ENCODE results near the gene ZFP69B.
"Not testable (repeated sequence)": the region's sequence is repeated elsewhere in the genome, so short reads cannot be mapped to it uniquely, and the experiment has no call there.

The ZFP69B gene

DNA sequence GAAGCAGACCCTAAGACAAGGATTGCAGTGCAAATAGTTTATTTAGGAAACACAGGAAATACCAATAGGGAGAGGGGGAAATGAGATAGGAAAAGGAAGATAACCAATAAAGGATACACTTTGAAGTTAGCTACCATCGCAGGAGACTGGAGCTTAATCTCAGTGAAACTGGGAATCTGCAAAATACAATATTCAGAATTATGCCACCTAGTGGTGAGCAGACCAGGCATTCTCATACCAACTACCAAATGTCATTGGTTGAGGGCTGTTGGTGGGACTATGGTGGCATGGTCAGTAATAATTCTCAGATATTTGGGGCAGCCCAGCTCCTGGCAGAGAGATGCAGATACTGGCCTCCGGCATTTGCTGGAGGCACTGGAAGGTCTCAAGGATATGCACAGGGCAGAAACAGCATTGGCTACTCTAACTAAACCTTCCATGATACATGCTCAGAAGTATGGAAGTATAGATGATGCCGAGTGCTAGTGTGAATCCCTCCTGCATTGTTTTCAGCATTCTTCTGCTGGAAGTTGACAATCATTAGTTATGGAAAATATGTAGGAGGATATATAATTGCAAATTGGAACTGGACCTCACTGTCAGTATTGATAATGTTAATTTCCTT lies 11.8 kb upstream of the ZFP69B start:
- peak; percentile 85 for DNase-seq

DNA sequence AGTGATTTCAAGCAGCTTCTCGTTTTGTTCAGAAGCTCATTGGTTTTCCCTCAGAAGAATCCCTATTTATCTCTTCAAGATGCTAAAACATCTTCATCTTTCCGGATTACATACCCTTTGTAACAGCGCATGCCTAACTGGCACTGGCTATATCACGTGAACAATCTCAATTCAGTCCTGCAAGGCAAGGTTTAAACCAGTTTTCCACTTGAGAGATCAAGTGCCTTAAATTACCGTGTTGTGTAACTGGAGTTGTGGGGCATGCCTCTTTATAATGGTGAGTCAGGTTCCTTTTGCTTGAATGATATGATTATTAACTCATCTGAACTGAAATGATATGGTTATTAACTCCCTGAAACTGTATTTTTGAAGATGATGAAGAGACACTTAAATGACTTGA lies 11.0 kb upstream of the ZFP69B start:
- peak; percentile 86 for DNase-seq

DNA sequence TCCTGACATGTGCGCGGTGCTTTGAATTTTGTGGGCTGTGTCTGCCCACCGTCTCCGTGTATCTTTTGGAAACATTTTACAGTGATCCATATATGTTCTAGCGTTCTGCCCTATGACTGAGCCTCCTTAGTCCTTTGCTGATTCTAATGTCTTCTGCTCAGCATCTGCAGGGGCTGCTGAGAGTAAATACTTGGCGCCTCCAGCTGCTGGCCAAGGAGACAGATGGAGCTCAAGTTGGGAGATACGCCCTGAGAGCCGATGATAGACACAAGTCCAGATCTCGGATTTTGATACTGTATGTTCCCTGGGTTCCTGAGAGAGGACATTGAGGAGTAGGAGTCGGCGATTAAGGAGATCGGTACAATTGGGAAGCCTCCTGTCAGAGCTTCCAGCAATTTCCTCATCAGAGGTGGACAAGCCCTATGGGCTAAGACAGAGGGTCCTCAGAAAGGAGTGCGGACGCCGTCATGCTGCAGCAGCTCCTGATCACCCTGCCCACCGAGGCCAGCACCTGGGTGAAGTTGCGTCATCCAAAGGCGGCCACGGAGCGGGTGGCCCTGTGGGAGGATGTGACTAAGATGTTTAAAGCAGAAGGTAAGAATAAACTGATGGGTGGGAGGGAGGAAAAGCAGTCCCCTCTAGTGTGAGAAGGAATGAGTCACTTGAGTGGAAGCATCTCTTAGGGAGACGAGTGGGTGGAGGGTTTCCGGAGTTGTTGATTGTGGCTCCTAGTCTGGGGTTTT lies 390 bp downstream of the ZFP69B start:
- DNase-seq, result peak; percentile 98

DNA sequence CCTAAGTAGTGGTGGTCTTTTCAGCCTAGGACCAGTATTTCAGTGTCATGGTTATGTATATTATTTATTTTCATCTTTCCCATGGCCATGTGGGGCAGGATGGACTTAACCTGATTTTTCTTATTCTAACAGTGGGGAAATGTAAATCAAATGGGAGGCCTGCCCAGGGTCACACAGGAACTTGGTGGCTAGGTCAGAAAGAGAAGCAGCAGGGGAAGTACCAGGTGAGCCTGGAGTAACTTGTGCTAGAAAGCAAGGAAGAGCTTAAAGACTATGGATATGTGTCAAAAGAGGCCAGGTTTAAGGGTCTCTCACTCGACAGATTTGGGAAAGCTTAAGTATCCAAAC lies 936 bp downstream of the ZFP69B start:
- DNase-seq, result no peak

DNA sequence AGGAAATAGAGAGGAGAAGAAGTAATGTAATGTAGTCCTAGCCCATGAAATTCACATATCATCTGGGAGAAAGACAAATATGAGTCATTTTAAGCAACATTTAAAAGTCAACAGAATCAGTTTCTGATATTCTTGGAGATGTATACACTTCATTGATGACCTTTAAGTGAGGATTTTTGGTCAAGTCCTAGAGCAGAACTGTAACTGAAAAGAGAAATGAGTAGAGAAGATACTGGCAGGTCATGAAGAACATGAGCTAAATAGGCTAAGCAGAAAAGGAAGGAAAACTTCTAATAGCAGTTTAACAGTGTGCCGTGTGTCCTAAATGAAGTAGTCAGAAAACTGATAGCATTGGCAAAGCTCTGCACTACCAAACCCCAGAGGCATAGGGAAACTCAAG lies 4.6 kb downstream of the ZFP69B start:
- no peak for DNase-seq

DNA sequence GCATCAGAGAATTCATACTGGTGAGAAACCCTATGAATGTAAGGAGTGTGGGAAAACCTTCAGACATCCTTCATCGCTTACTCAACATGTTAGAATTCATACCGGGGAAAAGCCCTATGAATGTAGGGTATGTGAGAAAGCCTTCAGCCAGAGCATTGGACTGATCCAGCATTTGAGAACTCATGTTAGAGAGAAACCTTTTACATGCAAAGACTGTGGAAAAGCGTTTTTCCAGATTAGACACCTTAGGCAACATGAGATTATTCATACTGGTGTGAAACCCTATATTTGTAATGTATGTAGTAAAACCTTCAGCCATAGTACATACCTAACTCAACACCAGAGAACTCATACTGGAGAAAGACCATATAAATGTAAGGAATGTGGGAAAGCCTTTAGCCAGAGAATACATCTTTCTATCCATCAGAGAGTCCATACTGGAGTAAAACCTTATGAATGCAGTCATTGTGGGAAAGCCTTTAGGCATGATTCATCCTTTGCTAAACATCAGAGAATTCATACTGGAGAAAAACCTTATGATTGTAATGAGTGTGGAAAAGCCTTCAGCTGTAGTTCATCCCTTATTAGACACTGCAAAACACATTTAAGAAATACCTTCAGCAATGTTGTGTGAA lies 12.8 kb downstream of the ZFP69B start:
- DNase-seq, result peak; percentile 91

DNA sequence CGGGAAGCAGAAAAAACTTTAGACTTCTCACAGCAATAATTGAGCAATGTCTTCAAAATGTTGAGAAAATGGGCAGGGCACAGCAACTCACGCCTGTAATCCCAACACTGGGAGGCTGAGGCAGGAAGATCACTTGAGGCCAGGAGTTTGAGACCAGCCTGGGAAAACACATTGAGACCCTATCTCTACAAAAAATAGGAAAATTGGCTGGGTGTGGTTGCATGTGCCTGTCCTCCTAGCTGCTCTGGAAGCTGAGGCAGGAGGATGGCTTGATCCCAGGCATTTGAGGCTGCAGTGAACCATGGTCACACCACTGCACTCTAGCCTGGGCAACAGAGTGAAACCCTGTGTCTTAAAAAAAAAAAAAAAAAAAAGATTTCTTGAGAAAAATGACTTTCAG lies 19.1 kb downstream of the ZFP69B start:
- no peak for DNase-seq

DNA sequence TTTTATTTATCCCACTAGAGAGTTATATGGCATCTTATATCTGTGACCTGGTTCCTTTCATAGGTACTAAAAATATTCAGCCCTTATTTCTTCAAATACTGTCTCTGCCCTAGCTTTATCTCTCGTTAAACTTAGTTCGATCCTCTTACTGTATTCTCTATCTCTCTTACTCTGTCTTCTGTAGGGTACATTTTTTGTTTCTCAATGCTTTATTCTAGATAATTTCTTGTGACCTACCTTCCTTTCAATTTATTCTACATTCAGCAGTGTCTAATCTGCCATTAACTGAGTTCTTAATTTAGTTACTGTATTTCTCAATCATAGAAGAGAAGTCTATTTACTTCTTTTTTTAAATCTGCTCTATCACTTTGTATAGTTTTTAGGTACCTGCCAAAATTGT lies 25.0 kb downstream of the ZFP69B start:
- no peak for DNase-seq

DNA sequence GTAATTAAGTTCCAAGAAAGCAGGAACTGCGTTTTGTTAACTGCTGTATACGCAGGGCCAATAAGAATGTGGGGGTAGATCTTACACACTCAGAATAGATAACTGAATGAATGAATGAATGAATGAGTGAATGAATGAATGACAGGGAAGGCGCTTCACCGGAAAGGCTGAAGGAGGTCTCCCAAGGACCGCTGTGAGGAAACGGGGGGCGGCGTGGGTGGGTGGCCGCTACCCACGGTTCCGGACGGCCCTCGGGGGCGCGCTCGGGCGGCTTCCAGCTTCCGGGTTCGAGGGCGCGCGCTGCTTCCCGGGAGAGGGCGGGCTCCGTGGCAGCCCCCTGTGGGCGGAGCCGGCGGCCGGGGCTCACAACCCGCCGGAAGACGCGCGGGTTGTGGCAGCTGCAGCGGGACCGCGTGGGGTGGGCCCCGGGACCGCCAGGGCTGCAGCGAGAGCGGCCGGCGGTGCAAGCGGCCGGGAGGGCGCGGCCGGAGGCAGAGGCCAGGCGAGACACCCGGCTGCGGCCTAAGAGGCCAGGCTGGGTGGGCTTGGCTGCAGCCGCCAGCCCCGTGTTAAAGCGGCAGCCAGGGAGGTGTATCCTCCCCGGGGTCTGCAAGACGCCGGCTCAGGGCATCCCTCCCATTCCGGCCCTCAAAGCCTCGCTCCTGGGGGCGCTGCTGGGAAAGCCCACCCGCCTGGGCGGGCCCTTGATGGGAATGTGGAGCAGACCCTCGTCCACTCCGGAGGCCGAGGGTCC lies 26.8 kb downstream of the ZFP69B start, which contains the start of gene ZFP69:
Gene ZFP69 (plus strand): TSS at position 367 of the 754 bp plus-strand sequence. CDS start 2,072 bp downstream, outside the sequence.
- peak; percentile 94 for DNase-seq

DNA sequence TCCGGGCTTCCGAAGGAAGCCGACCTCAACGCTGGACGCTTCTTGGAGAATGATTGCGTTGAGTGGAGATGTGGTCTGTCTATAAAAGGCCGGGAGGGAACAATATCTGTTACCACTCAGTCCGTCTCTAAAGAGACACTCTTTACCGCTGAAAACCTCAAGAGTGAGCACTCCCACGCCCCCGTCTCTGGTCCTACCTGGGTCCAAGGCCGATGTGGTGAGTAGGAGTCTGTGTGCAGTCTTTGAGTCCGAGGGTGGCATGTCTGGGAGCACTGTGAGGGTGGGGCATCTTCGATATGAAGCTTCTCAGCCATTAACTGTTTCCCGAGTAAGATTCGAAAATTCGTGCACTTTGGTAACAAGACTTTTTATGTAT lies 27.4 kb downstream of the ZFP69B start:
- peak; percentile 88 for DNase-seq

DNA sequence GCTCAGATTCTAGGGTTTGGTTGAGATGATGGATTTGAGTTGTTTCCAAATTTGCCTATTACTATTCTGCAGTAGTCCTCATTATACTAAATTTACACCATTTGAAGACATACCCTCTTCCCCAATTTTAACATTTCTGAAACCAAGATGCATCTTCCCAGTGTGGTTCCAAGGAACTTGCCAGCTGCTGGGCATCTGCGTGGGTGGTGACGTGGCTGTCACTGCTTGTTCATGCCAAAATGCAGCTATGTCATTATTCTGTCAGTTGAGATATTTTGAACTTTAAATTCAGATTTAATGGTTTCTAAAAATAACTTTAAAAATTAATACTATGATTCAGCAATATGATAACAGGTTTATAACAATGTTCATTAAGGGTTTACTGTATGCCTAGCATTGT lies 28.0 kb downstream of the ZFP69B start:
- DNase-seq, result peak; percentile 76

DNA sequence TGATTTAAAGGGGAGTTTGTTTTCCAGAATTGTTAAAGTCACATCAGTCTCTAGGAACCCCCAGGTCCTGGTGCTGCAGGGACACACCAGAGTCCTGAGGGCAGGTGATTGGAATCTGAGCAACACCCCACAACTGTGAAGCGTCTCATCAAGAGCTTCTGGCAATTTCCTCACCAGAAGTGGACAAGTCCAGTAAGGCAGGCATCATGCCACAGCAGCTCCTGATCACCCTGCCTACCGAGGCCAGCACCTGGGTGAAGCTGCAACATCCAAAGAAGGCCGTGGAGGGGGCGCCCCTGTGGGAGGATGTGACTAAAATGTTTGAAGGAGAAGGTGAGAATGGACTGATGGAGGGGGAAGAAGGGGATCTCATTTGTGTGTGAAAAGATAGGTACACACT lies 28.9 kb downstream of the ZFP69B start:
- DNase-seq, result no peak

DNA sequence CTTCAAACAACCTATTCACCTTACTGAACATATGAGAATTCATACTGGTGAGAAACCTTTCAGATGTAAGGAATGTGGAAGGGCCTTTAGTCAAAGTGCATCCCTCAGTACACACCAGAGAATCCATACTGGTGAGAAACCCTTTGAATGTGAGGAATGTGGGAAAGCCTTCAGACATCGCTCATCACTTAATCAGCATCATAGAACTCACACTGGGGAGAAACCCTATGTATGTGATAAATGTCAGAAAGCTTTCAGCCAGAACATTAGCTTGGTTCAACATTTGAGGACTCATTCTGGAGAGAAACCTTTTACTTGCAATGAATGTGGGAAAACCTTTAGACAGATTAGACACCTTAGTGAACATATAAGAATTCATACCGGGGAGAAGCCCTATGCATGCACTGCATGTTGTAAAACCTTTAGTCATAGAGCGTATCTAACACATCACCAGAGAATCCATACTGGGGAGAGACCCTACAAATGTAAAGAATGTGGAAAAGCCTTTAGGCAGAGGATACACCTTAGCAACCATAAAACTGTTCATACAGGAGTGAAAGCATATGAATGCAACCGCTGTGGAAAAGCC lies 45.1 kb downstream of the ZFP69B start:
- DNase-seq, result no peak

DNA sequence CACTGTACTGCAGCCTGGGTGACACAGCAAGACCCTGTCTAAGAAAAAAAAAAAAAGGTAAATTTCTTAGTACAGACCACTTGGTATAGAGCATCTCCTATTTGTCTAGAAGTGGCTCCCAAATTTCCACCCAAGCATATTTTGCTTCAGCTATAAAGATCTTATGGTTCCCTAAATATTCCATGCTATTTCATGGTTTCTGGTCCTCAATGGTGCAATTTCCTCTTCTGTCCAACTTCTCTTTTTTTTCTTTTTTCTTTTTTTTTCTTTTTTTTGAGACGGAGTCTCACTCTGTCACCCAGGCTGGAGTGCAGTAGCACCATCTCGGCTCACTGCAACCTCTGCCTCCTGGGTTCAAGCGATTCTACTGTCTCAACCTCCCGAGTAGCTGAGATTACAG lies 52.4 kb downstream of the ZFP69B start:
- DNase-seq, result not testable (repeated sequence)

DNA sequence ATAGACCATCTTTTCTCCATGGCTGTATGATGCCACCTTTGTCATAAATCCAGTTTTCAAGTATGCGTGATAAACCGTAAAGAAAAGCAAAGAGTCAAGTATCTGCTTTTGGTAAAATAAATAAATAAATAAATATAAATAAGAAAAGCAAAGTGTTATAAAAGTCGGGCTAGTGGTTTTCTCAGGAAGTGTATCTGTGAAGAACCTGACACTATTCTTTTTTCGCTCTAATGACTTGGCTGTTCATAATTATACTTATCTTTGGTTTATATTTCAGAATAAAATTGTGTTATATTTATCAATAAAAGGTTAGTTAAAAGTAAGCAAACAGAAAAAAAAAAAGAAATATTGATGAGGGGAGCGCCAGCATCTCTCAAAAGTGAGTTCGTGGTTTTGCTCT lies 57.7 kb downstream of the ZFP69B start:
- DNase-seq, result peak; percentile 86

DNA sequence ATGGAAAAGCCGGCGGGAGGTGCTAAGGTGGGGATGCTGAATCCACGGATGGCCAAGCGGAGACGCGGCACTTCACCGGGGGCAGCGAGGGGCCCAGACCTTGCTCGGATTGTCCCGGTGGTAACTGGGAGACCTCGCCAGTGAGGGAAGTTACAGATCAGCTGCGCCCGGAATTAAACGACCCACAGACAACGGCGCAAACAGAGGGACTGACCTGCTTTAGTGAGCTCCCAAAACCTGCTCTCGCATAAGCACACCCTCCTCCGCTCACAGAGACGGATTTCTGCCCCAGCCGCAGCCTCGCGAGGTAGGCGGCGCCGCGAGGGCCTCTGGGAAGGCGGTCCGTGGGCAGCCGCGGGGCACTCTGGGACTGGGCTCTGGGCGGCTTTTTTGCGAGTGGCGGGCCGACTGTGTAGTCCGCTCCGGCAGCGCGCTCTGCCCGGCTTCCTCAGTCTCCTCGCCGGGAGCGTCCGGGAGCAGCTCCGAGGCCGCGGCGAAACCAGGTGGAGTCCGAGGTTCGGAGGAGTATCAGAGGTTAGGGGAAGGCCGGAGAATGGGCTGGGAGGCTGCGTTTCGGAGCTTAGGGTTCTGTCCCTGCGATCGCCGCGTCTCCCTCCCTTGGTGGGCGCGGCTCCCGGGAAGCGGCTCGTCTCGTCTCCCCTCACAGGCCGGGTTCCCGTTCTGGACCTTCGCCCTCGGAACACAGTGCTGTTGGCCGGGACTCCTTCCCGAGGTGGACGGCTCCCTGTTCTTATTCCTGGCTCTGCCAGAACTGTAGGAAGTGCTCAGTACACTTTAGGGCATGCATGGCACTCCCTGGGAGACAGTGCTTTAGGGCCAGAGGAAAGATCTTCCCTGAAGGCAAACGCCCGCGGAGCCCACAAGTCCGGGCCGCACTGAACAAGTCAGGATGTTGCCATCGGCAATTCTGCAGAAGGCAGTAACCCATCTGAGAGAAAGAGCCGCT lies 58.4 kb downstream of the ZFP69B start, which contains the start of gene EXO5:
Gene EXO5 (plus strand): TSS at position 393 of the 967 bp plus-strand sequence. CDS start 5,778 bp downstream, outside the sequence.
- peak; percentile 99 for DNase-seq

Measured in NCI-H2029 treated with DMSO at 0.1 percent for 48 hours (cell line).